ENCODE measurements around the gene CPEB4. TPM values are rescaled to one million over a fixed set of nuclear protein-coding genes. Genes with fewer than 3 reads are reported as not detected.

The CPEB4 gene
- total and polyA plus RNA-seq, 9 of the 15 experiments (the other 6 are each of a cell fraction or from before 2014, with no cell fraction given) = 7.4 to 21.3 (median 12.4) TPM

GRCh38 chr5:173866858-173867679, 21.1 kb upstream of the CPEB4 start (continued):
- TF ChIP-seq SNIP1 (IDR thresholded peaks at IDR 0.05; ENCODE audit: low read depth) (0 out of 2 replicates have a peak, but pooled peaks have one; percentile 11), BCLAF1 (IDR thresholded peaks at IDR 0.05; ENCODE audit: borderline replicate concordance in 1 of 2, control insufficient read depth in 1 of 2, low read depth in 2 of 2, low read length in 1 of 2) (no peak), MEIS2 (IDR thresholded peaks at IDR 0.05; ENCODE audit: partially characterized antibody) (peak; percentile 93), ETS1 (conservative IDR thresholded peaks at IDR 0.05; ENCODE audit: control insufficient read depth, low read depth, low read length) (no peak), HNRNPLL (IDR thresholded peaks at IDR 0.05; ENCODE audit: low read depth, low read length, poor library complexity, severe bottlenecking) (no peak), EWSR1 (IDR thresholded peaks at IDR 0.05; ENCODE audit: borderline replicate concordance, low read depth, partially characterized antibody) (no peak), ATF7 (IDR thresholded peaks at IDR 0.05) (no peak), NR2C2 (CRISPR knock-in tag; IDR thresholded peaks at IDR 0.05) (no peak), NR2C2 (tag; IDR thresholded peaks at IDR 0.05) (no peak), DPF2 (IDR thresholded peaks at IDR 0.05) (peak; percentile 66; the same call in 1 of the 2 replicates), RBBP5 (IDR thresholded peaks at IDR 0.05; ENCODE audit: borderline replicate concordance, insufficient read depth, low read length, poor library complexity, severe bottlenecking) (no peak), MAFG (tag; conservative IDR thresholded peaks at IDR 0.05) (no peak)
- TF ChIP-seq, protein P1, sequence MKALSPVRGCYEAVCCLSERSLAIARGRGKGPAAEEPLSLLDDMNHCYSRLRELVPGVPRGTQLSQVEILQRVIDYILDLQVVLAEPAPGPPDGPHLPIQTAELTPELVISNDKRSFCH (CRISPR knock-in tag; IDR thresholded peaks at IDR 0.05) = no peak
- TF ChIP-seq, protein P1 (tag; IDR thresholded peaks at IDR 0.05) = no peak
- TF ChIP-seq, protein P2, sequence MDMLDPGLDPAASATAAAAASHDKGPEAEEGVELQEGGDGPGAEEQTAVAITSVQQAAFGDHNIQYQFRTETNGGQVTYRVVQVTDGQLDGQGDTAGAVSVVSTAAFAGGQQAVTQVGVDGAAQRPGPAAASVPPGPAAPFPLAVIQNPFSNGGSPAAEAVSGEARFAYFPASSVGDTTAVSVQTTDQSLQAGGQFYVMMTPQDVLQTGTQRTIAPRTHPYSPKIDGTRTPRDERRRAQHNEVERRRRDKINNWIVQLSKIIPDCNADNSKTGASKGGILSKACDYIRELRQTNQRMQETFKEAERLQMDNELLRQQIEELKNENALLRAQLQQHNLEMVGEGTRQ (CRISPR knock-in tag; IDR thresholded peaks at IDR 0.05) = peak; percentile 93
- TF ChIP-seq, protein P3, sequence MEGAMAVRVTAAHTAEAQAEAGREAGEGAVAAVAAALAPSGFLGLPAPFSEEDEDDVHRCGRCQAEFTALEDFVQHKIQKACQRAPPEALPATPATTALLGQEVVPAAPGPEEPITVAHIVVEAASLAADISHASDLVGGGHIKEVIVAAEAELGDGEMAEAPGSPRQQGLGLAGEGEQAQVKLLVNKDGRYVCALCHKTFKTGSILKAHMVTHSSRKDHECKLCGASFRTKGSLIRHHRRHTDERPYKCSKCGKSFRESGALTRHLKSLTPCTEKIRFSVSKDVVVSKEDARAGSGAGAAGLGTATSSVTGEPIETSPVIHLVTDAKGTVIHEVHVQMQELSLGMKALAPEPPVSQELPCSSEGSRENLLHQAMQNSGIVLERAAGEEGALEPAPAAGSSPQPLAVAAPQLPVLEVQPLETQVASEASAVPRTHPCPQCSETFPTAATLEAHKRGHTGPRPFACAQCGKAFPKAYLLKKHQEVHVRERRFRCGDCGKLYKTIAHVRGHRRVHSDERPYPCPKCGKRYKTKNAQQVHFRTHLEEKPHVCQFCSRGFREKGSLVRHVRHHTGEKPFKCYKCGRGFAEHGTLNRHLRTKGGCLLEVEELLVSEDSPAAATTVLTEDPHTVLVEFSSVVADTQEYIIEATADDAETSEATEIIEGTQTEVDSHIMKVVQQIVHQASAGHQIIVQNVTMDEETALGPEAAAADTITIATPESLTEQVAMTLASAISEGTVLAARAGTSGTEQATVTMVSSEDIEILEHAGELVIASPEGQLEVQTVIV (CRISPR knock-in tag; IDR thresholded peaks at IDR 0.05; ENCODE audit: borderline replicate concordance) = no peak
